DND-41 (cell line): ENCODE data around the gene TSPAN3.

Source experiments
- ATAC-seq: fragments of 200-7000 bp; cut with Tn5 transposase; 3 replicates; pipeline ENCODE4 v1.9.1; 2021; ENCODE audit warnings: low read depth; ENCODE audit not compliant: insufficient read depth
- DNase-seq: peaks from one replicate; pipeline ENCODE4 v3.0.0-alpha.2; 2020
- H2AFZ ChIP-seq: 2 replicates; pipeline ENCODE4 v1.6.0; 2012; ENCODE audit warnings: low read depth, low read length
- H3K27ac ChIP-seq: 2 replicates; pipeline ENCODE4 v1.5.1; 2012; ENCODE audit warnings: low read length, inconsistent platforms
- H3K27me3 ChIP-seq: fragments of 200-600 bp; sonication (generic); 2 replicates; pipeline ENCODE4 v1.6.0; 2012; ENCODE audit warnings: low read length, mild to moderate bottlenecking, inconsistent platforms; ENCODE audit not compliant: insufficient read depth, poor library complexity
- H3K36me3 ChIP-seq: 2 replicates; pipeline ENCODE4 v1.5.1; 2012; ENCODE audit warnings: low read length, inconsistent platforms; ENCODE audit not compliant: insufficient read depth
- H3K4me1 ChIP-seq: 2 replicates; pipeline ENCODE4 v1.5.1; 2012; ENCODE audit warnings: mild to moderate bottlenecking, low read length; ENCODE audit not compliant: insufficient read depth
- H3K4me2 ChIP-seq: 2 replicates; pipeline ENCODE4 v1.6.0; 2012; ENCODE audit warnings: mild to moderate bottlenecking, moderate library complexity, low read length, inconsistent platforms; ENCODE audit not compliant: insufficient read depth
- H3K4me3 ChIP-seq, 2 experiments: fragments of 200-600 bp in 1 of 2; shearing (Covaris generic) in 1 of 2; 2 replicates each; pipeline ENCODE4 v1.5.1; 2012 to 2016; ENCODE audit warnings: inconsistent platforms in 2 of 2, low read length in 2 of 2, mild to moderate bottlenecking in 2 of 2, low read depth in 1 of 2, moderate library complexity in 1 of 2
- H3K79me2 ChIP-seq: 2 replicates; pipeline ENCODE4 v1.6.0; 2012; ENCODE audit warnings: low read length, inconsistent platforms; ENCODE audit not compliant: insufficient read depth
- H3K9ac ChIP-seq: 2 replicates; pipeline ENCODE4 v1.6.0; 2012; ENCODE audit warnings: low read depth, mild to moderate bottlenecking, inconsistent platforms, low read length, moderate library complexity
- H3K9me3 ChIP-seq: 2 replicates; pipeline ENCODE4 v1.5.1; 2012; ENCODE audit warnings: low read length, moderate library complexity, mild to moderate bottlenecking, inconsistent platforms; ENCODE audit not compliant: insufficient read depth, severe bottlenecking
- H4K20me1 ChIP-seq: 2 replicates; pipeline ENCODE4 v1.6.0; 2012; ENCODE audit warnings: low read length; ENCODE audit not compliant: insufficient read depth
- EZH2 ChIP-seq: IDR thresholded peaks from 3 replicates; pipeline ENCODE4 v1.6.1; 2012; ENCODE audit warnings: borderline replicate concordance, low read depth, mild to moderate bottlenecking, moderate library complexity, low read length, inconsistent platforms; ENCODE audit not compliant: severe bottlenecking
- TF ChIP-seq, protein P1 (sequence below): IDR thresholded peaks from 2 replicates; pipeline ENCODE4 v1.5.1; 2012; ENCODE audit warnings: borderline replicate concordance, low read length, moderate library complexity, mild to moderate bottlenecking; ENCODE audit not compliant: poor library complexity, severe bottlenecking; ENCODE audit errors: extremely low read depth

Gene TSPAN3

DNA sequence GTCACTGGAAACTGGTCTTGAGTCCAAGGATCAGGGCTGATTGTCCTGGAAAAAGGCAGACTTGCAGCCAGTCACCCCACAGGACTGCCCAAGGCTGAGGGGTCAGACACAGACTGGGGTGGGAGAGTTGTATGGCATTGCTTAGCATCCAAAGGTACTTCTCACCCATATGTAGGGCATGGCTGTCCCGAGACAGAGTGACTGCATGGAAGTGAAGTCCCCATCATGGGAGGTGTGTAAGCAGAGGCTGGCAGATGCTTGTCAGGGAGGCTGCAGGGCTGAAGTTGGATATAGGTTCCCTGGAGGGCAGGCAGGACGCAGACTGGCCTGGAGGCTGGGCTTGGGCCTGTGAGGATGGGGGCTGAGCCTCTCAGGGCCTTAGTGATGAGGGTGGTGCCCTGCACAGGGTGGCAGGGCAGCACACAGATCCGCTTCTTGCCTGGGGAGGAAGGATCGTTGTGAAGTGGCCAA is 44.9 kb downstream of the TSPAN3 start:
- H3K4me3 ChIP-seq, result no peak overlapping the region

DNA sequence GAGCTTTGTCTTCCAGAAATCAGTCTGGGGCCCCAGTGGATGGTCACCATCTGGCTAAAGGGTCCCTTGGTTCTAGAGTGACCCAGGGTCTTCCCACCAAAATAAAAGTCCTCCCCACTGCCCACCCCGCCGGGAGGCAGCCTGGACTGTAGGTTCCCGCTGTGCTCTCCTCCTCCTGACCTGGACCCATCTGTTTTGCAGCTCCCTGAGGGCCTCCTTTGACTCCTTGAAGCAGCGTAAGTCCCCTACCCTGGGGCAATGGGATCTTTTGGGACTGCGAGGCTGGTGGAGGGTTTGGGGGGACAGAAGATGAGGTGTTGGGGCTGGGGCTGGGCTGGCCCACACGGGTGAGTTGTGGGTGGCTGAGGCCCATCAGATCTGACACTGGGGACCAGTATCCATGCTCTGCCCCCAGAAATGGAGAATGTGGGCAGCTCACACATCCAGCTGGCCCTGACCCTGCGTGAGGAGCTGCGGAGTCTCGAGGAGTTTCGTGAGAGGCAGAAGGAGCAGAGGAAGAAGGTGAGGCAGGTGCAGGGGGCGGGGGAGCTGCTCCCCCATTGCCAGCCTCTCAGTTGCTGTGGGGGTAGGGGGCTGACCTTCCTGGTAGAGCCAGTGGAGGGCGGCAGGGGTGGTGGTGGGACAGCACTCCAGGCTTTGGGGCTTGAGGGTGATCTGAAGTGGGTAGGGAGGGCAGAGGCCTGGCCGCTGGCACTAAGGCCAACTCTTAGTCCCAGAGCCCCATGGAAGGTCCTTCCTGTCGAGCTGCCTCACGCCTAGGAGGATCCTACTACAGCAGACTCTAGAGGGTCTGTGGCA is 45.6 kb downstream of the TSPAN3 start:
- no peak overlapping the region for H3K4me3 ChIP-seq
- H4K20me1 ChIP-seq, result no peaks in the 10 kb centered on the region
- H3K27ac ChIP-seq, result no peak overlapping the region
- no peak overlapping the region for H2AFZ ChIP-seq
- no peaks in the 10 kb centered on the region for H3K27me3 ChIP-seq
- H3K4me1 ChIP-seq, result peaks cover 21% of the 10 kb centered on the region
- H3K9me3 ChIP-seq, result no peaks in the 10 kb centered on the region
- no peak for DNase-seq
- no peak for ATAC-seq
- no peak overlapping the region for H3K9ac ChIP-seq
- no peaks in the 10 kb centered on the region for H3K36me3 ChIP-seq
- H3K79me2 ChIP-seq, result no peaks in the 10 kb centered on the region
- no peak for TF ChIP-seq EZH2
- TF ChIP-seq, protein P1, sequence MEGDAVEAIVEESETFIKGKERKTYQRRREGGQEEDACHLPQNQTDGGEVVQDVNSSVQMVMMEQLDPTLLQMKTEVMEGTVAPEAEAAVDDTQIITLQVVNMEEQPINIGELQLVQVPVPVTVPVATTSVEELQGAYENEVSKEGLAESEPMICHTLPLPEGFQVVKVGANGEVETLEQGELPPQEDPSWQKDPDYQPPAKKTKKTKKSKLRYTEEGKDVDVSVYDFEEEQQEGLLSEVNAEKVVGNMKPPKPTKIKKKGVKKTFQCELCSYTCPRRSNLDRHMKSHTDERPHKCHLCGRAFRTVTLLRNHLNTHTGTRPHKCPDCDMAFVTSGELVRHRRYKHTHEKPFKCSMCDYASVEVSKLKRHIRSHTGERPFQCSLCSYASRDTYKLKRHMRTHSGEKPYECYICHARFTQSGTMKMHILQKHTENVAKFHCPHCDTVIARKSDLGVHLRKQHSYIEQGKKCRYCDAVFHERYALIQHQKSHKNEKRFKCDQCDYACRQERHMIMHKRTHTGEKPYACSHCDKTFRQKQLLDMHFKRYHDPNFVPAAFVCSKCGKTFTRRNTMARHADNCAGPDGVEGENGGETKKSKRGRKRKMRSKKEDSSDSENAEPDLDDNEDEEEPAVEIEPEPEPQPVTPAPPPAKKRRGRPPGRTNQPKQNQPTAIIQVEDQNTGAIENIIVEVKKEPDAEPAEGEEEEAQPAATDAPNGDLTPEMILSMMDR, result no peak
- no peak overlapping the region for H3K4me2 ChIP-seq

More for the DNA sequence above, 44.9 kb downstream of the TSPAN3 start:
- Histone ChIP-seq H2AFZ (no peak overlapping the region), H3K27me3 (no peaks in the 10 kb centered on the region), H3K79me2 (no peaks in the 10 kb centered on the region), H3K9me3 (no peaks in the 10 kb centered on the region), H3K36me3 (no peaks in the 10 kb centered on the region), H3K27ac (no peak overlapping the region), H3K9ac (no peak overlapping the region), H4K20me1 (no peaks in the 10 kb centered on the region), H3K4me2 (no peak overlapping the region), H3K4me1 (peaks cover 24% of the 10 kb centered on the region)
- no peak for ATAC-seq
- TF ChIP-seq, protein P1, result no peak
- TF ChIP-seq EZH2, result no peak
- no peak for DNase-seq

DNA sequence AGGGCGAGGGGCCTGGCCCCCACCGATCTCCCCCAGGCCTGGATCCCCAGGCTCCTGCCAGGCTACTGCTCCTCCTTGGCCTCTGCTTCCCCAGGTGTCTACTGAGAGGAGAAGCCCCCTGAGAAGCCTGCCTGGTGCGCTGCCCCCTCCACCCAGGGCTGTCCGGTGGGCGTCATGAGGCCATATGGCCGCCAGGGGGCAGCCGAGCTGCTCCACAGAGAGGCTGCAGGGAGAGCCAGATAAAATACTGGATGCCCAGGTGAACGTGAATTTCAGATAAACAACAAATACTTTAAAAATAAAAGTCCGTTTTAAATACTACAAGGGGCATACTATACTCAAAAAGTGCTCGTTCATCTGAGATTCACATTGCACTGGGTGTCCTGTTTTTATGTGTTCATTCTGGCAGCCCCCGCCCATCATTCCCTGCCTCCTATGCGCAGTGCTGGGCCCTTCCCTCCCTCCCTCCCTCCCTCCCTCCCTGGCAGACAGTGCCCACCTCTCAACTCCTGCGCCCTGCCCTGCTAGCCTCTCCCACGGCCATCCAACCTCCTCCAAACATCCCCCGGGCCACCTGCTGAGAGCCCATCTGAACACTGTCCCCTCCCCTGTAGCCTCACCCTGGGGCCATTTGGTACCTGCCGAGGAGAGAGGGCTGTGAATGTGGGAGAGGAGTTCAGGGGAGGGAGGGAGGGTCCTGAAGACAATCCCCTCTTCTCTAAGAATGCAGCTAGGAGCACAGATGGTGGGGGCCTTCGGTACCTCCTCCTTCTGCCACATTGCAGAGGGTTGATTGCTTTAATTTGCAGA is 46.4 kb downstream of the TSPAN3 start:
- Histone ChIP-seq H3K79me2 (no peaks in the 10 kb centered on the region), H4K20me1 (no peaks in the 10 kb centered on the region), H3K4me2 (no peak overlapping the region), H3K4me1 (peaks cover 21% of the 10 kb centered on the region), H3K36me3 (no peaks in the 10 kb centered on the region), H3K9me3 (no peaks in the 10 kb centered on the region), H3K27ac (no peak overlapping the region), H3K4me3 (no peak overlapping the region), H3K27me3 (no peaks in the 10 kb centered on the region), H2AFZ (no peak overlapping the region), H3K9ac (no peak overlapping the region)
- ATAC-seq, result peak; percentile 78
- DNase-seq, result peak; percentile 70
- TF ChIP-seq, protein P1, result peak; percentile 95
- no peak for TF ChIP-seq EZH2
